NB4 (cell line): Measurements from ENCODE around the gene ADAP2.

Source experiments
- POLR2A ChIP-seq: IDR thresholded peaks from 2 replicates; pipeline ENCODE4 v1.6.1; 2011; ENCODE audit warnings: mild to moderate bottlenecking; ENCODE audit not compliant: insufficient read length; ENCODE audit errors: extremely low read depth
- TF ChIP-seq, protein P1 (sequence below): IDR thresholded peaks from one replicate; pipeline ENCODE4 v1.5.1; 2012; ENCODE audit warnings: low read depth, low read length
- TF ChIP-seq, protein P2 (sequence below): IDR thresholded peaks from 2 replicates; pipeline ENCODE4 v1.6.1; 2011; ENCODE audit warnings: low read depth, low read length

DNA sequence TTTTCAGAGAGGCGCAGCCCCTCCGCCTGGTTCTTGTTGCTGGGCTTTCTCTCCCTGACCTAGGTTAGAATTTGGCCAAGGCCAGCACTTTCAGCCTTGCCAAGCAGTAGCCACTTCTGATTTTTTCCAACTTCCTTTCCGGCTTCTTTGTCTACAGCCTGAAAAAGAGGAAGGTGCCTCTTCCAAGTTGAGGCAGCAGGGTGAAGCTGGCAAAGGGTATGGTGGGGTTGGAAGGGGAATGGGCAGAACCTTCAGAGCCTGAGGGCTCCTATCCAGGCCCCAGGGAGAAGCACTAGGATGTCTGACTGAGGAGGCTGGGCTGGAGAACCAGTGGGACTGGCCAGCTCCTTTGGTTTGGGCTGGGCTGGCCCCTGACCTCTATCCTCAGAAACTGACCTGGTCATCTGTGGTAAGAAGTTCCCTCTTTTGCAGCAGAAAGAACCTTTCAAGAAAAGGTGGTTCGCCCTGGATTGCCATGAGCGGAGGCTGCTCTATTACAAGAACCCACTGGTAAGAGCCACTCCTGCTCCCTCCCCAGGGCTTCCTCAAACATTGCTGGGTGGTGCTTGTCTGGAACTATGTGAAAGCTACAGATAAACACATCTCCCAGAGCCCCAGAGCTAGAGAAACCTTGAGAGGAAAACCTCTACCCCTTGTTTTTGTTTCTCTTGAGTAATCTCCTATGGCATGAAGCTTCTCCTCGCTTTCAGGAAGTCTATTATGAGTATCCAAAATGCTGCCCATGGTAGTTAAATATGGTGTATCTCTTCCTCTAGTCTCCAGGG, 32.5 kb downstream of the ADAP2 start:
- TF ChIP-seq, protein P1, sequence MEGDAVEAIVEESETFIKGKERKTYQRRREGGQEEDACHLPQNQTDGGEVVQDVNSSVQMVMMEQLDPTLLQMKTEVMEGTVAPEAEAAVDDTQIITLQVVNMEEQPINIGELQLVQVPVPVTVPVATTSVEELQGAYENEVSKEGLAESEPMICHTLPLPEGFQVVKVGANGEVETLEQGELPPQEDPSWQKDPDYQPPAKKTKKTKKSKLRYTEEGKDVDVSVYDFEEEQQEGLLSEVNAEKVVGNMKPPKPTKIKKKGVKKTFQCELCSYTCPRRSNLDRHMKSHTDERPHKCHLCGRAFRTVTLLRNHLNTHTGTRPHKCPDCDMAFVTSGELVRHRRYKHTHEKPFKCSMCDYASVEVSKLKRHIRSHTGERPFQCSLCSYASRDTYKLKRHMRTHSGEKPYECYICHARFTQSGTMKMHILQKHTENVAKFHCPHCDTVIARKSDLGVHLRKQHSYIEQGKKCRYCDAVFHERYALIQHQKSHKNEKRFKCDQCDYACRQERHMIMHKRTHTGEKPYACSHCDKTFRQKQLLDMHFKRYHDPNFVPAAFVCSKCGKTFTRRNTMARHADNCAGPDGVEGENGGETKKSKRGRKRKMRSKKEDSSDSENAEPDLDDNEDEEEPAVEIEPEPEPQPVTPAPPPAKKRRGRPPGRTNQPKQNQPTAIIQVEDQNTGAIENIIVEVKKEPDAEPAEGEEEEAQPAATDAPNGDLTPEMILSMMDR: no peak
- TF ChIP-seq, protein P2, sequence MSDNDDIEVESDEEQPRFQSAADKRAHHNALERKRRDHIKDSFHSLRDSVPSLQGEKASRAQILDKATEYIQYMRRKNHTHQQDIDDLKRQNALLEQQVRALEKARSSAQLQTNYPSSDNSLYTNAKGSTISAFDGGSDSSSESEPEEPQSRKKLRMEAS: no peak
- TF ChIP-seq POLR2A: no peak
